GM21619 (cell line): ENCODE data around the gene GLT8D1.

ENCODE experiments used
- ATAC-seq: cut with Tn5 transposase; IDR thresholded peaks from one replicate; pipeline ENCODE4 v1.9.1; 2021; ENCODE audit not compliant: unreplicated experiment

GLT8D1 gene

DNA sequence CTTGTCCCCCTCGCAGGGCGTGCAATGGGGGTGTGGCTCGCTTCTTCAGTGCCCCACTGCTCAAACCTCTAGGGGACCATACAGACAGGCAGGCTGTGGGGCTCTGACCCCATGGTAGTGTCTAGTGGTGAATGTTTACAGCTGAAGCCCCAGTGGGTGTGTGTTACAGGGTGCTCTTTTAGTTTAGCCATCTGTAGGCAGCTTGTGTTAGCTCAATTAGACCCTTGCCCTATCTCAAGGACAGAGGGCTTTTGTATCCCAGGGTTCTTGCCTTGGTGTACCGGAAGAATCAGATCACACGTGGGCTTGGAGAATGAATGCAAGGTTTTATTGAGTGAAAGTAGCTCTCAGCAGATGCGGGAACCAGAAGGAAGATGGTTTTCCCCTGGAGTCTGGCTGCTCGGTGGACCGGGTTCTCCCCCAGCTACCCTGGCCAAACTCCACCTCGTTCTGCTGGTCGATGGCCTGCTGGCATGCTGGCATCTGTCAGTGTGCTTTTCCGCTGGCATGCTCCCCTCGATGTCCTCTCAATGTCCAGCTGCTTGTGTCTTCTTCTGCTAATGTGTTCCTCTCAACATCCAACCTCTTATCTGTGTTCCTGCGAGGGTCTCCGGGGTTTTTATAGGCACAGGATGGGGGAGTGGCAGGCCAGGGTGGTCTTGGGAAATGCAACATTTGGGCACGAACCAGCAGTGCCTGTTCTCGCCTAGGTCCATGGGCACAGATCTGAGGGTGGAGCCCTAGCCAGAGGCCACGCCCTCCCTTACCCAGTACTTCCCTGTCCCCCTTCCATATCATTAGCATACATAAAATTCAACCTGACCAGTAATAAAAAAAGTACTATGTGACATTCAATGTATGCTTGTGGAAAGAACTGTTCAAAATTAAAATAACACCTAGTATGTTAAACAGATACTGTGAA is 7.0 kb upstream of the GLT8D1 start:
- no peak for ATAC-seq

DNA sequence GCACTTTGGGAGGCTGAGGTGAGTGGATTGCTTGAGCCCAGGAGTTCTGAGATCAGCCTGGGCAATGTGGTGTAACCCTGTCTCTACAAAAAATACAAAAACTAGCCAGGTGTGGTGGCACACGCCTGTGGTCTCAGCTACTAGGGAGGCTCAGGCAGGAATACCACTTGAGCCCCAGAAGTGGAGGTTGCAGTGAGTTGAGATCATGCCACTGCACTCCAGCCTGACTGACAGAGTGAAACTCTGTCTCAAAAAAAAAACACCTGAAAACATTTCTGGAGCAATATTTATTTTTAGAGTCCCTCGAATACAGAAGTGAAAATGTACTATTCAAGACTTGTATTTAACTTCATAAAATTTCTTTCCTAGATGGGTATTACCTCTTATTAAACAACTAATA is 4.9 kb upstream of the GLT8D1 start:
- no peak for ATAC-seq

DNA sequence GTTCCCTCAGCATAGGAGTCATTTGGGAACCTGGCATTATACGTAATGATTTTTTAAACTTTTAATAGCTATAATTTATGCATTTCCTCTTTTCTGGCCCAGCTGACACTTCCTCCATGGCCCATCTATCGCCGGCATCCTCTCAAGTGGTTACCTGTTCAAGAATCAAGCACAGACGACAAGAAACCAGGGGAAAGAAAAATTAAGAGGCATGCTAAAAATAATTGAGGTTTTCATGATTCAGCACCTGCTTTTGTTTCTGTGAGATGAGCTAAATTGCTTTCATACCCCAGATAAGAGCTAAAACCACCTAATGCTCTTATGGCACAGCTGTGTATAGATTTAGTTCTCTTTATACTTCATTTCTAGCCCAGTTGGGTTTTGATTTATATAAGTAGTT is 2.0 kb upstream of the GLT8D1 start:
- ATAC-seq = no peak

DNA sequence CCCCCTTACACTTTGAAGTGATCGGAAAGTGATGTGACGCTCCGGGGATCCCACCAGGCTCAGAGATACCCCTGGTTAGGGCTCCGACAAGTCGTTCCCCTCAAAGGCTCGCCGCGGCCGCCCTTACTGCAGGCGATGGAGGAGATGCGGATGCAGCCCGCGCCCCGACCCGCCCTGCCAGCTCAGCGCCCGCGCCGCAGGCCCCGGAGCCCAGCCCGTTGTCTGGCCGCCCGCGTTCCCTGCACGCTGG is 228 bp downstream of the GLT8D1 start:
- no peak for ATAC-seq

DNA sequence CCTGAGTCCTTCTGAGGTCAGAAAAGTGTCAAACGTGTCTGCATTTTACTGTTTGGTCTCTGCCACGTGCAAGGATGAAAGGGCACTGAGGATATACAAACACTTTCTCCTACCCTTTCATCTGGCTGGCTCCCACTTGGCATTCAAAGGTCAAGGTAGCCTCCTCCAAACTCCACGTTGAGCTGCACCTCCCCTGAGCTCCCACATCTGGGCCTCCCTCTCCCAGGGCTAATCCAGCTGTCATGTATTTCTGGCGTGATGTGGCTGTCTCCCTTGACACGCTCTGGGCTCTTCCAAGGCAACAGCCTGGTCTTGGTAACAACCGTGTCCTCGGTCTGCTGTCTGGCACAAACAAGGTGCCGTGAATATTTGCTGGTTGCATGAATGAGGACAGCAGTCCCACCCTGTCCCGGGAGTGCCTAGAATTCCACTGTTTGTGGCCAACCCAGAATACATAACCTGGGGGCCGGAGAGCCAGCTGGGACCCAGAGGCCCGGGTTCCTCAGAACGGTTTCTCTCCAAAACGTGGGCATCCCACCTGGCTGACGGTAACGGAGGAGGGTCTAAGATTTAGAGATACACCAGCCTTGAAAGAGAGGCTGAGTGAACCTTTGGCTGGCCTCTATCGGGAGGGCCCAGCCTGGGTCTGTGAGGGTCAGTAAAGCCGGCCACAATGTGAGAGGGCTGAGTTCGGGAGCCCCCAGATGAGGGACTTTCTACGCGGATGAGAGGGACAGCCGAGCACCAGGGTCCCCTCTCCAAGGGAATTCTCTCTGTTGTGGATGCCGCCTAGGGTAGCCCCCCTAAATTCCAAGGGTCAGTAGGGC is 767 bp downstream of the GLT8D1 start:
- no peak for ATAC-seq

DNA sequence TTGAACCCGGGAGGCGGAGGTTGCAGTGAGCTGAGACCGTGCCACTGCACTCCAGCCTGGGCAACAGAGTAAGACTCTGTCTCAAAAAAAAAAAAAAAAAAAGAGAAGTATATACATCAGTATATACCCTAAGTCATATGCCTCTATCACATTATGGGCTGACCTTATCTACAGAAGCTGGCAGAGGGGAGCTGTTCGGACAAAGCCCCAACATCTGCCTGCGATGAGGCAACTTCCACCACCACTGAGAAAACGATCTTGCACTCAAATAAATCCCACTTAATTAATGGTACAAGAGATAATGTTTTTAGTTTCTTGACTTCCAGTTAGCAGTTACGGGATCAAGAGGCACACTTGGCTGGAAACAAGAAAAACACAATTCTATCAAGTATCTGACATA is 2.2 kb downstream of the GLT8D1 start:
- ATAC-seq = no peak

DNA sequence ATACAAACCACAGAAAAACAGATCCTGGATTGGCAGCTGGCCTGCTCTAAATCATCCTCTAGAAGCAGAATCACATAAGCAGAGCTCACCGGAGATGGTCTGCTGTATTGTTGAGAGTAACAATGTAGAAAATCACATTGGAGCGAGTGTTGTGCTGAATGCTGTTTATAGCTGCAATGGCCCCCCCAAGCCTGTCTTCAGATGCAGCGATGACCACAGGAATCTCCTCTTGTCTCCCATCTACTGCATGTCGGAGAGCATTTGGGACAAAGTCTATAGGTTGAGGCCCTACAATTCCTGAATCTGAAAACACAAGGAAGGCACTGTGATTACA is 8.0 kb downstream of the GLT8D1 start:
- ATAC-seq = no peak

DNA sequence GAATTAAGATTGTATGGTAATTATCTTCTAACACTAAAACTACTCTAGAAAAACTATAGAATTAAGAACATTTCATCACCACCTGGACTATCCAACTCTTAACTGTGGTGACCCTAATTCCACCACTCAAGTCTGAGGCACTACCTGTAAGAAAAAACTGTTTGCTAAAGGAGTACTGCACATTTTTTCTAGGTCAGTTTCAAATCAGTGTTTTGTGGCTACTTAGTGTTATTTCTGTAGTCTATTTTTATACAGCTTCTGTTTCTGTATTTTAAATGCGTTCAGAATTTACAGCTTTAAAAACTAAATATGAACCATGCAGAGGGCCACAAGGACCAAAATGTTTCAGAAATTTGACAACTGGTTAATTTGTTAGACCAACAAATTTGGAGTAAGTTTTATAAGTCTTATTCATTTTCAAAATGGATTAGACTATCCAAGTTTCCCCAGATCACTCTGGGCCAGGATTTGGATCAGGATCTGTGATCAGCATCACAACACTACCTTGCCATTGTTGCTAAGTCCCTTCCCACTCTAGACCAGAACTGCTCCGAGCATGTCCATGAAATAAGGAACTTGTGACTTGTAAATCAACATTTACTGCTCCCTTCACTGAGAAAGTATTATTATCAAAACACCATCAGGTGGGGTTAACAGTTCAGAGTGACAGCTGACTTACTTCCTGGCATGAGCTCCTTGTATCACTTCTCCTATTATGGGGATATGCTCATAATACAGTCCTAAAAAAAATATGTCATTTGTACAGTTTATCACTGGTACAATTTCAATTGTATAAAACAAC is 8.6 kb downstream of the GLT8D1 start:
- ATAC-seq = no peak

DNA sequence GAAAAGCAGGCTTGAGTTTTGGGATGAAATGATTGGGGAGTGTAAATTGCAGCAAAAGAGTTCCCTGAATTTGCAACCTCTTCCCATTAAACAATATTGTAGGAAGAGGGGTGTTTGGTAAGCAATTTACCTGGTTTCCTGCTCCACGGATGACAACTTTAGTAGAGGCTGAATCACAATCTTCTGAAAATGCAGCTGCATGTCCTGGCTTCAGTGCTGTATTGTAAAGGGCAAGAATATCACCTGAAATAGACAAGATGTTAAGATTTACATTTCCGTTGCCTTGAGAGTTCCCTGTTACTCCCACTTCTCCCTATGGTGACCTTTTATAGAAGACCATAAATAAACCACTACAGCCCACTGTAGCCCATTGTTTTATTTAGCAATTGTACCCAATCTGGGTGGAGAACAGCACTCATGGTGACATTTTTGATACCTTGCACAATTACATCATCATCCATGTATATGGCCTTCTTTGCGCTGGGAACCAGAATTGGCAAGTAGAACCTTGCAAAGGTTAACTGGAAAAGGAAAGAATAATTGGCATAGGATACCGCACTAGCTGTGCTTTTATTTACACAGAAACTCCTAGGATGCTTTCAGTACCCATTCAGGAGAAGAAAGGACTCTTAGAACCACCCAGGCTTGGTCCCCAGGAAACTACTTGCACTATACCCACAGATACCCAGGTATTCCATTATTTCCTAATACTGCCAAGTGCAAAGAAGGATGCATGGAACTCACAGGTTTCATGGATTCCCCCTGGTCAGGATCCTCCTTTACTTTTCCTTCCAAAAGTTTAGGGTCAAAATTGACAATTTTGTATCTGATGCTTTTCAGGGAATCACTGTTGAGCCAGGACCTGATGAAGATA is 9.6 kb downstream of the GLT8D1 start:
- ATAC-seq = no peak

DNA sequence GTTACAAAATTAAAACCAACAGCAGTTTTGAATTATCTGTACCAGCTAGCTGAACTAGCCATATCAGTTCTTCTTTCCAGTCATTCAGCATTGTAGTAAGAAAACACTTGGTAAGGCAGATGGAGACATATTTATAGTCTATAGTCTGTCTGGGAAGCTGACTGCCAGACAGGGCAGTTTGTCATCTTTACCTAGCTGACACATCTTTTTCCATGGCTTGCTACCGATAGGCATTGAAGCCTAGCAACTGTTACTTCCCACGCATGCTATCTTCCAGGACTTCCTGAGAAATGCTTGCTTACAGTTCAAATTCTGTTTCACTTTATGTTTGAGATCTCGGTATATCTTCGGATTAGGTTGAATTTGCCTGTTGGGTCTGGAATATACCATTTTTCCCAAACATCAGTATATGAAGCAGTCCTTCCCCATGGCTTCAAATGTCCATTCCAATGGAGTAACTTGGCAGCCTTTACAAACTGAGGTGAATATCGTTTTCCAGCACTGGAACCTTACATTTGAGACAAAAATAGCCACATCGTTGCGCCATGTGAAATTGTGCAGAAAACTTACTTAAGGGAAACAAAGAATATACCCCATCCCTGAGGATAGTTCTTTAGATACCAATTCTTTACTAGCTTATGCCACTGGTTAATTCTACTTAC is 10.9 kb downstream of the GLT8D1 start:
- ATAC-seq = no peak

DNA sequence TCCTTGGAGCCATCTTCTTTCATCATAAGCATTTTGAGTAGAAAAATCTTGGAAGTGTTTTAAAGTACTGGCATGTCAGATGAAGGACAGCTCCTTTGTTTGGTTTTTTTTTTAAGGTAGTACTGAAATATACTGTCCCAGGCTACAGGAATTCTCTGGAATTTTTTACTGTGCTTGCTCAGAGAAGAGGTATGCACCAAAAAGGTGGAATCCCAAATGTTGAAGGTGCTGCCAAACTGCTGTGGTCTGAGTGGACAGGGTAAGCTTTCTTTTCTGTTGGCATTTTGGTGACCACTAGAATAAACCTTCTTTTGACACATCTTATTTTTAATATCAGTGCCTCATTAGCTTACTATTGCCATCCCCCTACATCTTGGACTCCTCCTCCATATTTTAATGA is 12.5 kb downstream of the GLT8D1 start:
- no peak for ATAC-seq

DNA sequence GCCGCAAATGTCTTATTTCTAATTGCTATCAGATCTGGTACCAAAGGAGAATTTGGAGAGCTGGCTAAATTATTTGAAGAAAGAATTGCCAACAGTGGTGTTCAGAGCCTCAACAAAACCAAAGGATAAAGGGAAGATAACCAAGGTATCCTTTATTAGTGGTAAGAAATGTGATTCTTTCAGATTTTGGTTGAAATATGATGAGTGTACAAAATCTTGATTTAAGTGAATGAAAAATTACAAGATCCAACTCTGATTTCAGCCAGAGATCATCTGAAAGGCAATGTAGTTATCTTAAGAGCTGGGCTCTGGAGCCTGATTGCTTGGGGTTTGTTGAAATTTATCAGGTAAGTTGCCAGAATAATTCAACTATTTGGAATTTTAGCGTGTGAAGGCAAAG is 15.0 kb downstream of the GLT8D1 start:
- ATAC-seq = no peak

DNA sequence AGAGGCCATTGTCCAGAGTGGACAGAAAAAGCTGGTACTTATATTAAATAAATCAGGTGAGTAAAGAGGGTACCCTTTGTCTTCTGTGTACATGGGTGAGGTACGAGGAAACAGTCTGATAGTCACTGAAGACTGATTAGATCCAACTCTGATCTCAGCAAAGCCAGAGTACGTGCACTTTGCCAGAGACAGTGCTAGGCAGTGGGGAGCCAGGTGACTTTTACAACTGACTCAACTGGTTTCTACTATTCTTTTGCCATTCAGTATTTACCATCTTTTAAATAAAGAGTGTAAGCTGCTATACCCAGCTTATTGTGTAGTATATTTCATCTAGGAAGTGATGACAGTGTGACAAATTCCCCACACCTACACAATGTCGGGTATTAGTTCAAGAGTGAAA is 16.4 kb downstream of the GLT8D1 start:
- ATAC-seq = no peak

DNA sequence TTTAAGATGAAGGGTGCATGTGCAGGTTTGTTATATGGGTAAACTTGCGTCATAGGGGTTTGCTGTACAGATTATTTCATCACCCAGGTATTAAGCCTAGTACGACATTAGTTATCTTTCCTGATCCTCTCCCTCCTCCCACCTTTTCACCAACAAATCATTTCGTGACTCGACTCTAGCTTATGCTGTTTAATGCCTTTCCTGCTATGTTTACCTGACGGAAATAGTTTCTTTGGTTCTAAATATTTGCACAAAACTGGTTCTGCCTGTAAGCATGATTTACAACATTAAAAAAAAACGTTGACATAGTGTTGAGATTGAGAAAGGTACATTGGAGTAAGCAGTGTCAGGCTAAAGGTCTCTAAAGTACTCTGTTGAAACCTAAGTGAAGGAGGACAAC is 17.3 kb downstream of the GLT8D1 start:
- no peak for ATAC-seq

DNA sequence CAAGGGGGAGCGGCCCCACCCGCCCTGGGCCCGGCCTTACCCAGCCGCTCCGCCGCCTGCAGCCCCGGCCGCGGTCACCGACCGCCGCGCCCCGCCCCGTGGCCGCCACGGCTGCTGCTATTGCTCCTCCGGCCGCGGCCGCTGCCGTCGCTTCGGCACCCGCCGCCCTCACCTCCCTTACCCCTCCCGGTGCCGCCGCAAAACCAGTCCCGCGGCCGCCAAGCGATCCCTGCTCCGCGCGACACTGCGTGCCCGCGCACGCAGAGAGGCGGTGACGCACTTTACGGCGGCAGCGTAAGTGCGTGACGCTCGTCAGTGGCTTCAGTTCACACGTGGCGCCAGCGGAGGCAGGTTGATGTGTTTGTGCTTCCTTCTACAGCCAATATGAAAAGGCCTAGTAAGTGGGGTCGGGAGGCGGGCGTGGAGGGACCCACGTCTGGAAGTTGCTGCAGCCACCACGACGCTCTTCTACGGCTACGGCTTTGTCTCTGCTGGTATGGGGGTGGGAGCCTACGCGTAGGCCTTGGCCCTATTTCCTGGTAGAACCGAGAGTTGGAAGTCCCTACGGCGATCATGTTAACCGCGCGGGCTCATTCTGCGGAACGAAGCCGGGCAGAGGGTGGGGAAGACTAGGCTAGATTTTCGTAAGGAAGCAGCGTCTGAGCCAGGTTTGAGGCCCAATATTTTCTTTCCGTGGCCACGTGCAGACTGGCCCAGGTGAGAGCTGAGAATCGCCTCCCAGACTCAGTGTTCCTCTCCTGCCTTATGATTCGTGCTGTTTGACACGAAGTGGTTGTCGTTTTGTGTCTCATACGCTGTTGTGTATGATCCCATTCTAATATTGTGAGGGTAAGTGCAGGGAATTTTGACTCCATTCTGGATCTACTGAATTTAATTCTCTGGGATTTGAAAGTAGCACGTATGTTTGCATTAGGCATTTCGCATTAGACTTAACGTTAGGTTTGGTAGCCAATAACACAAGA is 19.6 kb downstream of the GLT8D1 start, which contains the start of the genes GNL3 and PBRM1:
TSS of gene GNL3 (plus strand) at position 324 of the 983 bp plus-strand sequence. CDS start at position 385, 61 bp downstream.
TSS of gene PBRM1 (minus strand) at position 205 of the 983 bp plus-strand sequence.
- ATAC-seq = peak; percentile 59

DNA sequence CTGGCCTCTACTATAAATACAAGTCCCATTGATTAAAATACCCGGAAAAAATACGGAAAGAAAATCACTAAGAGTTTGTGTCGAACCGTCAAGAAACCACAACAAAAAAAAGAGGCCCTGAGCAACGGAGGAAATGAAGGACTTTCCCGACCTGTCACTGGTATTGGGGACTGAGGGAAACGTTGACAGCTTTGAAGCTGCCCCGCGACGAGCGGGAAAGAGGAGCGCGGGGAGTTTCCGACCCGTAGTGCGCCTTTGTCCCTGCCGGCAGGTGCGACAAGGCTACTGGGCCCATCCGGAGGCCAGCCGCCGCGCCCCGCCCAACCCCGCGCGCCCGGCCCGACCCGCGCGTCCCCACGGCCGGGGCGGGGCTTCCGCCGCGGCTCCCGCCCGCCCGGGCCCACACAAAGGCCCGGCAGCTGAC is 20.3 kb downstream of the GLT8D1 start:
- peak; percentile 67 for ATAC-seq

DNA sequence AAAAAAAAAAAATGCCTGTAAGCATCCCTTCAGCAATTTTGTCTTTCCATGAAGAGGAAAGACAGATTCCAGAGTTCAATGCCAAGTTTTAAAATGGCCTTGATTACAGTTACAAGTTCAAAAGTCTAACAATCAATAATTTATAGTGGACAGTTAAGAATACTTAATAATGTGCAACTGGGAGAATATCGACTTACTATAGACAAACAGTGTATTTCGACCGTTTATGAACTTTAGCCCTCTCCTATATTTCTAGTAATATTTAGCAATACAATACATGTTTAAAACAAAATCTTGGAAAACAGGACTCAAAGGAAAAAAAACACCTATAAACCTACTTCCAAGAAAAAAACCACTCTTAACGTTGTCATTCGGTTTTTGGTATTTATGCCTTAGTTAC is 21.4 kb downstream of the GLT8D1 start:
- no peak for ATAC-seq

DNA sequence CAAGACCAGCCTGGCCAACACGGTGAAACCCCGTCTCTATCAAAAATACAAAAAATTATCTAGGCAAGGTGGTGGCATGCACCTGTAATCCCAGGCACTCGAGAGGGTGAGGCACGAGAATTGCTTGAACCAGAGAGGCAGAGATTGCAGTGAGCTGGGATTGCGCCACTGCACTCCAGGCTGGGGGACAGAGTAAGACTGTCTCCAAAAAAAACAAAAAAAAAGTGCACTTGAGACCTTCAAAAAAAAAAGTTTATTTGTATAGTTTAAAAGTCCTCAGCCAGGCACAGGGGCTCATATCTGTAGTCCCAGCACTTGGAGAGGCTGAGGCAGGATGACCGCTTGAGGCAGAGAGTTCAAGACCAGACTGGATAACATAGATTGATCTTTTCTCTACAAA is 22.0 kb downstream of the GLT8D1 start:
- ATAC-seq = no peak

DNA sequence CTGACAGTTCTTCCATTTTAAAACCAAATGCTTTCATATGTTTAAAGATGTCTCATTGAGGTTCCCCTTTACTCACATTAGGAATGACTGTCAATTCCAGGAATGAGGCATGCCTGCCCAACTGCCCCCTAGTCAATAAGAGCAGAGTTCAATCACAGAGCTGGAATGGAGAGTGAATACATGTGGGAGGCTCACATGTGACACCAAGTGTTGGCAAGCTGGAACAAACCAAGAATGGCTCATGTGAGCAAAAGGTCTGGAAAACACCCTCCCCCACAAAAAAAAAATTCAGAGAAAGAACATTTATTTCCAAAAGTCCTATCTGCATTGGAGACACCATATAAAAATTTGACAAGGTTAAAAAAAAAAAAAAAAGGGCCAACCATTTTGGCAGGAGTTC is 23.6 kb downstream of the GLT8D1 start:
- ATAC-seq = no peak
